ENCODE measurements around the gene NPC1L1.

Gene NPC1L1

DNA sequence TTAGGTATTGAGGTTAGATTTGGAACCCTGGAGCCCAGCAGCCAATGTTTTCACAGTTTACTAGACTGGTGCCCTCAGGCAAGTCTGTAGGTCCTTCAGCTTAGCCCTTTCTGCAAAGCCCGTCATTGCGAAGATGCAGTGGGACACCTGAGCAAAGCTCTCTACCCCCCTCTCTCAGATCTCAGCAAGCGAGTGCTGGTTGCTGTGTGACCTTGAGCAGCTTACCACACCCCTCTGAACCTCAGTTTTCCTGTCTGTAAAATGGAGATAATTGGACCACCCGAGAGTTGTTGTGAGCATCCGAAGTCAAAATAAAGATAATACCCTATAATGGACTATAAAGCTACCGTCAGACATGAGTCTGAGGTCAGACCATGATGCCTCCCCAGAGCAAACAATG, 3.7 kb downstream of the NPC1L1 start:
- no peak for DNase-seq (ENCODE audit: low read depth)

DNA sequence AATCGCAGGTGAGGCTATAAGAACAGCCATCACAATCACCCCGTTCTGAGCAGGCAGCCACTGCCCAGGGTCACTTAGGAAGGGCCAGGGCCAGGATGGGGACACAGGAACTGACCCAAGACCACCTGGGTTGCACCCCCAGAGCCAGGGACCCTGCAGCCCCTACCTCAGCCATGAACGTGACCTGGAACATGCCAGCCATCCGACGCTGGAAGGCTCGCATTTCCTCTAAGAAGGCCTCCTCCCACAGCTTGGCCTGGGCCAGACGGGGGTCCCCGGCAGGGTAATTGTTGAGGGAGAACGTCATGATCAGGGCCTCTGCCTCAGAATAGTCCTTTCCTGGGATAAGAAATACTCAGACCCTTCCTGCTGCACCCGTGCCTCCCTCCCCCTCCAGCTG, 5.0 kb downstream of the NPC1L1 start:
- DNase-seq (ENCODE audit: low read depth), result no peak

DNA sequence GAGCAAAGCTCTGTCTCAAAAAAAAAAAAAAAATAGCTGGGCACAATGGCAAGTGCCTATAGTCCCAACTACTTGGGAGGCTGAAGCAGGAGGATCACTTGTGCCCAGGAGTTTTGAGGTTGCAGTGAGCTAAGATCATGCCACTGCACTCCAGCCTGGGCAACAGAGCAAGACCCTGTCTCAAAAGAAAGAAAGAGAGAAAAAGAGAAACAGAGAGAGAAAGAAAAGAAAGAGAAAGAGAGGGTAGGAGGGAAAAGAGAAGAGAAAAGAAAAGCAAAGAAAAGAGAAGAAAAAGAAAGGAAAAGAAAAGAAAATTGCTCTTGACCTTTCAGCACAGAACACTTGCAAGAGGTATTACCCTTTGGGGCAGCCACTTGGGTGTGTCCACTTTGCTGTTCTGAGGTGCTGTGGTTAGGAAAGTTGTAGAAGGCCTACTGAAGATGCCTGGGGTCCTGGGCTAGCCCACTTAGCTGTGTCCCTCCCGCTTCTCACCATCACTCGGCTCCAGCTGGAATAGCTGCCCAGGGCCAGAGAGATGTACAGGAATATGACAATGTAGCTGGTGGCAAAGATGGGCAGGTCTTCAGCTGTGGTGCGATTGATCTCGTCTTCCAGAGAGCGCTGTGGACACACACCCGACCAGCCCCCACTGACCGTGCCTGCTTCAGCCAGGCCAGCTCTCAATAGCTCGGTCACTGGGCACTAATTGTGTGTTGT, 5.6 kb downstream of the NPC1L1 start:
- DNase-seq (ENCODE audit: low read depth), result no peak

- no peak for DNase-seq (ENCODE audit: low read depth)
Measured at GRCh38 chr7:44534501-44534900, 6.6 kb downstream of the NPC1L1 start.

GRCh38 chr7:44534087-44534486, 7.0 kb downstream of the NPC1L1 start:
- DNase-seq (ENCODE audit: low read depth), result no peak

DNA sequence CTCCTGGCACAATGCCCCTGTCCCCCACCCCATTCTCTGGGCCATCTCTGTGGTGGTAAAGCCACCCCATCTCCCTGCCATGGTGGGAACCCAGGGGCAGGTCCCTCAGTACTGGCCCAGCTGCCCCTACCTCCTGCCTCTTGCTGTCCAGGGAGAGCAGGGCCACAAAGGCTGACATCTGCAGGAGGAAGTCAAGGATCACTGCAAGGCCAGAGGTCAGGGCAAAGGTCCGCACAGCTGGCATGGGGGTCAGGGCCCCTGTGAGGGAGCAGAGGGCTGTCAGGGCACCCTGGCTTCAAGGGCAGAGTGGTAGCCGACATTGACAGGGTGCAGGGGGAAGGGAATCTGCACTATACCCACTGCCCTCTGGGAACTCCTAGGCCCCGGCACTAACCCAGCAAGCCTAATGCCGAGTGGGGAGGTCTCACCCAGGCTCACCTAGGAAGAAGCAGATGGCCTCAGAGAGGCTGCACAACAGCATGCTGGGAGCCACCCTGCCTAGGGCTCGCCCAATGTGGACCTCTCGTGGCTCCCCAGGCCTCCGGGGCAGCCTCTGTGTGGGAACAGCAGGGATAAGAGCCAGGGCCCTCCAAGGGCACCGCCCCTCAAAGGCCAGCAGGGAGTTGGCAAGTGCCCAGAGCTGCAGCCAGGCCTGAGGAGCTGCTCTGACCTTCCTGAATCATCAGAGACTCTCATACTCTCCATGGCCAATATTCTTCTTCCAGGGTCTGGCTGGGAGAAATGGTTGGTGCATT, 7.7 kb downstream of the NPC1L1 start:
- DNase-seq (ENCODE audit: low read depth), result no peak

- no peak for DNase-seq (ENCODE audit: low read depth)
Measured at GRCh38 chr7:44531421-44532380, 9.4 kb downstream of the NPC1L1 start.

GRCh38 chr7:44530990-44531389, 10.1 kb downstream of the NPC1L1 start:
- DNase-seq (ENCODE audit: low read depth), result no peak

DNA sequence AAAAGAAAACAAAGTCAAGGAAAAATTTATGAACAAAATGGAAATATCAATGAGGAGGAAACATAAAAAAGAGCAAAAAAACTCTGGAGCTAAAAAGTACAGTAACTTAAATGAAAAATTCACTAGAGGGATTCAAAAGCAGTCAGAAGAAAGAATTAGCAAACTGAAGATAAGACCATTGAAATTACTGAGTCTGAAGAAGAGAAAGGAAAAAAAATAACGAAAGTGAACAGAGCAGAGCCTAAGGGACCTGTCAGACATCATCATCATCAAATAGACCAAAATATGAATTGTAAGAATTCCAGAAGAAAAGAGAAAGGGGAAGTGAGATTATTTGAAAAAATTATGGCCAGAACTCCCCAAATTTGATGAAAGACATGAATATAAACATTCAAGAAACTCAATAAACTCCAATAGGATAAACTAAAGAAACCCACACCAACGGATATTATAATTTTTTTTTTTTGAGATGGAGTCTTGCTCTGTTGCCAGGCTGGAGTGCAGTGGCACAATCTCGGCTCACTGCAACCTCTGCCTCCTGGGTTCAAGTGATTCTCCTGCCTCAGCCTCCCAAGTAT, 16.2 kb downstream of the NPC1L1 start:
- DNase-seq (ENCODE audit: low read depth), result no peak

GRCh38 chr7:44522315-44522714, 18.8 kb downstream of the NPC1L1 start:
- no peak for DNase-seq (ENCODE audit: low read depth)

- no peak for DNase-seq (ENCODE audit: low read depth)
Measured at GRCh38 chr7:44521347-44522095, 19.6 kb downstream of the NPC1L1 start.

DNA sequence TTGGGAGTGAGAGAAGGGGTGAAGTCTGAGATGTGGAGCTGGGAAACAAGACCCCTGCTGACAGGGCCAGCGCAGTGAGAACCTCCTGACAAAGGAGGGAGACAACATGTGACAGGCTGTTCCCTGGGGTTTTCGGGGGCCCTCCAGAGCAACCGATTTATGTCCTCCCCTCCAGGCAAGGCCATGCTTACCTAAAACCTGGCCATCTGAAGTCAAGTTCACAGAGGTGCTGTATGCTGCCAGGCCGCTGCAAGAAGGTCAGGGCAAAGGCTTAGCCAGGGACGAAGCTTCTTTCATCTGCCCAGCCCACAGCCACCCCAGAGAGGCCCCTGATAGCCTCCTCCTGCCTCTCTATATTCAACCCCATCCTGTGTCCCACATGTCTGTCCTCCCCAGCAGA, 20.6 kb downstream of the NPC1L1 start:
- DNase-seq (ENCODE audit: low read depth), result no peak

GRCh38 chr7:44519546-44519945, 21.6 kb downstream of the NPC1L1 start:
- no peak for DNase-seq (ENCODE audit: low read depth)

DNA sequence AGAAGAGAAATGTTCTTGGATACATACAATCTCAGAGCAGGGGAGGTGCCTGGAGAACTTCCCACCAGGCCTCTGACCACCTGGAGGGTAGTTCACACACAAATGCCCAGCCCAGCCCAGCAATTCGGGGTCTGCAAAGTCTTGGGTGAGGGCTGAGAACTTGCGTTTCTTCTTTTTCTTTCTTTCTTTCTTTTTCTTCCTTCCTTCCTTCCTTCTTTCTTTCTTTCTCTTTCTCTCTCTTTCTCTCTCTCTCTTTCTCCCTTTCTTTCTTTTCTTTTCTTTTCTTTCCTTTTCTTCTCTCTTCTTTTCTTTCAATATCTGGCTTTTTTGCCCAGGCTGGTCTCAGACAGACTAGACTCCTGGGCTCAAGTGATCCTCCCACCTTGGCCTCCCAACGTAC, 22.4 kb downstream of the NPC1L1 start:
- DNase-seq (ENCODE audit: low read depth), result no peak

DNA sequence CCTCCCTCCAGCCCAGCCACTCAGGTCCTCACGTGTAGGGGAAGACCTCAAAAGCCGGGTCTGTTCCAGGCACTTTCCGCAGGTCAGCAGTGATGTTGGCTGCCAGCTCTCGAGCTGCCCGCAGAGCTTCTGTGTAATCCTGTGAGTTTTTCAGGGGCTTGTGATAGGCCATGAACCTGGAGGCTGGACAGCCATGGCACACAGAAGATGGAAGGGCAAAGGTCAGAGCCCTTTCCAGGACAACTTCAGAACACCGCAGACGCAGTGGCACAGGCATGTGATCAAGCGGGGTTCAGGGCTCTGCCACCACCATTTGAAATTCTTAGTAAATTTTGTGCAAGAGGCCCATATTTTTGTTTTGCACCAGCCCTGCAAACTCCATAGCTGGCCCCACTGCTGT, 24.0 kb downstream of the NPC1L1 start:
- DNase-seq (ENCODE audit: low read depth), result no peak

GRCh38 chr7:44515590-44516268, 25.4 kb downstream of the NPC1L1 start:
- DNase-seq (ENCODE audit: low read depth), result no peak

DNA sequence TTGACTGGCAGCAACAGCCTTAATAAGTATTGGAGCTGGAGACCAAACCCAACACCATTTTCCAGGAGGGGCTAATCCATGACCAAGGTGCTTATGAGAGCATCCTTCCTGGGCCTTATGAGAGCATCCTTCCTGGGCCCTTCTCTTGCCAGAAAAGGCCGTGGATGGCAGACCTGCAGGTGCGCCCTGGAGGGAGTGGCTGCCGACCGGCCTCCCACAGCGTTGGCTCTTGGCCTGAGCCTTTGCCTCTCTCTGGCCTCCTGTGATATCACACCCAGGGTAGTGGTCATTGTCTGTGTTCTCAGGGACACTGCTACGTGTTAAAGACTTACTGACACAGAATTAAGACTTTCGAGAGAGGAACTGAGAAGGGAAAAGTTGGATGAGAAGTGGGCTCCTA, 28.4 kb downstream of the NPC1L1 start:
- DNase-seq (ENCODE audit: low read depth), result no peak

- DNase-seq (ENCODE audit: low read depth), result no peak
Measured at GRCh38 chr7:44511863-44512468, 29.2 kb downstream of the NPC1L1 start.

- DNase-seq (ENCODE audit: low read depth), result no peak
Measured at GRCh38 chr7:44511236-44511635, 29.9 kb downstream of the NPC1L1 start.

- DNase-seq (ENCODE audit: low read depth), result no peak
Measured at GRCh38 chr7:44508328-44509030, 32.7 kb downstream of the NPC1L1 start.
